Stimulated activated CD4-positive, alpha-beta T cell treated with anti-CD3 and anti-CD28 coated beads, Interleukin-15, amount 100 ng/mL, for 24 hours (primary cell): ENCODE results near the gene MRPL43.
"Not testable (repeated sequence)": the region's sequence is repeated elsewhere in the genome, so short reads cannot be mapped to it uniquely, and the experiment has no call there.

Source experiments
- DNase-seq: peaks from one replicate; pipeline ENCODE4 v3.0.0-alpha.2; 2020

Gene MRPL43

DNA sequence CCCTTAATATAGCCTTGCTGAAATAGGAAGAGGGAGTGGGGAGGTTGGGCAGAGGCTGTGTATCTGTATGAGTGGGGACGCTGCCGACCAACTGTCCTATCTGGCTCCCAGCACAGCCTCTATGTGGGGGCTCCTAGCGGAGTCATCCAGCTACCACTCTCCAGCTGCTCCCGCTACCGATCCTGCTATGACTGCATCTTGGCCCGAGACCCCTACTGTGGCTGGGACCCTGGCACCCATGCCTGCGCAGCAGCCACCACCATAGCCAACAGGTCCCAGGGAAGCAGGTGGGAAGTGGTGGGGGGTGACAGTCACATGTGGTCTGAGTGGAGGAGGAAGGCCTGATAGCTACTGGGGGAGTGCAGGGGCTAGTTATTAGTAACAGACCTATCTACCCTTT lies 6.6 kb downstream of the MRPL43 start:
- DNase-seq = no peak

DNA sequence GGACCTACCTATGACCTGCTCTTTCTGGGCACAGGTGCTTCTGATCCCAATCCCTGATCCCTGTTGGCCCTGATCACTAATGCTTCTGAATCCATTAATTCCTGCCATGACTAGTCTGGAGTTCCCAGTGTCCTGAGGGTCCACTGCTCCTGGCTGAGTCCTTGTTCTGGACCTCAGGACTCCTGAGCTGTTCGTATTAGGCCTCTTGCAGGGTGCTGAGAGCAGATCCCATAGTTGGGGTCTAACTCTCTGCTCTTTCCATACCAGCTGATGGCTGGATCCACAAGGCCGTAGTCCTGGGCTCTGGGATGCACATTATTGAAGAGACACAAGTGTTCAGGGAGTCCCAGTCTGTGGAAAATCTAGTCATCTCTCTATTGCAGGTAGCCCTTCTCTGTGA lies 7.0 kb downstream of the MRPL43 start:
- DNase-seq = no peak

DNA sequence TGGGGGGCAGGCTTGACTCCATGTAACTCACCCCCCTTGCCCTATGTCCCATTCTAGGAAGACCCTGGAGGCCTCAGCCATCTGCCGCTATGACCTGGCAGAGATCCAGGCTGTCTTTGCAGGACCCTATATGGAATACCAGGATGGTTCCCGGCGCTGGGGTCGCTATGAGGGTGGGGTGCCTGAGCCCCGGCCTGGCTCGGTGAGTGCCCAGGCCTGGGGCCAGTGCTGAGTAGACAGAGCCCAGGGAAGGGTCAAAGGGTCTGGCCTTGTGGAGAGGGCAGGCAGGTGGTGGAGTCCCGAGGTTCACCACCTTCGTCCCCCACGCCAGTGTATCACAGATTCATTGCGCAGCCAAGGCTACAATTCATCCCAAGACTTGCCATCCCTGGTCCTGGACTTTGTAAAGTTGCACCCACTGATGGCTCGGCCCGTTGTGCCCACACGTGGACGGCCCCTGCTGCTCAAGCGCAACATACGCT lies 7.5 kb downstream of the MRPL43 start:
- no peak for DNase-seq

DNA sequence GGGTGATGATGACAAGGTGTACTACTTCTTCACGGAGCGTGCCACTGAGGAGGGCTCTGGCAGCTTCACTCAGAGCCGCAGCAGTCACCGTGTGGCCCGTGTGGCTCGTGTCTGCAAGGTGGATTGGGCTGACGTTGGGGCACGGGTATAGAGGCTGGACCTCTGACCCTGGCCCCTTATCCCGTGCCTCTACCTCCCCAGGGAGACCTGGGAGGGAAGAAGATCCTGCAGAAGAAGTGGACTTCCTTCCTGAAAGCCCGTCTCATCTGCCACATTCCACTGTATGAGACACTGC lies 8.4 kb downstream of the MRPL43 start:
- no peak for DNase-seq

DNA sequence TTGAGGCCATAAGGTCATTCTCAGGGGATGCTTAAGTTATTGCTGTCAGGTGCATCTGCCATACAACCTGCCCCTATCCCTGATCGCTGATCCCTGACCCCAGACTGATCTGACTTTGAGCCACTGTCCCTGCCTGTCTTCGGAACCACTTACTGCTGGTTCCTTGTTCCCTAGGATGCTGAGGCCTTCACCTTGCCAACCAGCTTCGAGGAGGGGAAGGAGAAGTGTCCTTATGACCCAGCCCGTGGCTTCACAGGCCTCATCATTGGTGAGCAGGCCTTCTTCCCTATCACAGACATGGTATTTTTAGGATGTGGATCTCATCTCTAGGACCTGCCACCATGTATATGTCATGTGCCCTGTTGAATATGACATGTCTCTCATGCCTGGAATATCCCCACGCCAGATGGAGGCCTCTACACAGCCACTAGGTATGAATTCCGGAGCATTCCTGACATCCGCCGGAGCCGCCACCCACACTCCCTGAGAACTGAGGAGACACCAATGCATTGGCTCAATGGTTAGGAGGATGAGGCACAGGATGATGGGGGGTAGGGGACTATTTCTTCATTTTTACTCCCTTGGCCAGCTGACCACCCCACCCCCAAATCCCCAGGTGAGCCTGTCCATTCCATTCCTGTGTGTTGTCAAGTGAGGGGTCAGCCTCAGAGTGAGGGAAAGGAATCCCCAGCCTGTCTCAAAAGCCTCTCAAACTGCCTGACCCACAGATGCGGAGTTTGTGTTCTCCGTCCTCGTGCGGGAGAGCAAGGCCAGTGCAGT lies 9.0 kb downstream of the MRPL43 start:
- no peak for DNase-seq

DNA sequence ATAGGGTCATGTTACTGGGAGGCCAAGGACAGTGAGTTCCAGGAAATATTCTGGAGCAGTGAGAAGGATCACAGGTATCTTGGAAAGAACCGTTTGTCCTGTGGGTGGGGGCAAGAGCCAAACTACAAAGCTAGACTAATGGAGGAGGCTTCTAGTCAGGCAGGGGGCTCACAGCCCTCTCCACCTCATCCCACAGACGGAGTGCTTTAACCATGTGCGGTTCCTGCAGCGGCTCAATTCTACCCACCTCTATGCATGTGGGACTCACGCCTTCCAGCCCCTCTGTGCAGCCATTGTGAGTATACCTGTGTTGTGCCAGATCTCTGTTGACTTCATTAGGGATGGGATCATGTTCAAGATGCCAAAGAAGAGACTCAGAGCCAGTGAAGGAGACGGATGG lies 9.9 kb downstream of the MRPL43 start:
- DNase-seq = no peak

DNA sequence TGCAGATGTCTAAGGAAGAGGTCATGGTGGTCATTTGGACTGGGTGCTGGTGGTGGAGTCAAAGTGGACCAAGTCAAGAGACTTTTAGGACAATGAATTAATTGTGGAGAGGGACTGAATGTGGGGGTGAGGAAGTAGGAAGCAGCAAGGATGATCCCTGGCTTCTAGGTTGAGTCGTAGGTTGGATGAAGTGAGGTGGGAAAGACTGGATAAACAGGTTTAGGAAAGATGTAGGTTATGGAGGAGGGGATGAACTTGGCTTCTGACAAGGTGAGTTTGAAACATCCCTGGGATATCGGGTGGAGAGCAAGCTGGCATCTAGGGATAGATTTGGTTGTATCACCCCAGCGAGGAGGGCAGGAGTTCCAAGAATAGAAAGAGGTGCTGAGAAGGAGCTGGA lies 10.4 kb downstream of the MRPL43 start:
- DNase-seq = no peak

DNA sequence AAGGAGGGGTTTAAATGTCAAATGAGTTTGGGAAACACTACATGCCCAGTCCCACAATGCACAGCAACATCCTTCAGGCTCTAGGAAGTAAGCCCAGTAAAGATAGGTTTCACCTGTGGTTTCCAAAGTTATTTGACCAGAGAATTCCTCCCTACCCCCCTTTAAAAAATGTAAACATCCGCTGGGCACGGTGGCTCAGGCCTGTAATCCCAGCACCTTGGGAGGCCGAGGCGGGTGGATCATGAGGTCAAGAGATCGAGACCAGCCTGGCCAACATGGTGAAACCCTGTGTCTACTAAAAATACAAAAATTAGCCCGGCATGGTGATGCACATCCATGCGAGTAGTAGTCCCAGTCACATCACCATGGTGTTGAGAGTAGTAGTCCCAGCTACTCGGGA lies 11.9 kb downstream of the MRPL43 start:
- DNase-seq = not testable (repeated sequence)

DNA sequence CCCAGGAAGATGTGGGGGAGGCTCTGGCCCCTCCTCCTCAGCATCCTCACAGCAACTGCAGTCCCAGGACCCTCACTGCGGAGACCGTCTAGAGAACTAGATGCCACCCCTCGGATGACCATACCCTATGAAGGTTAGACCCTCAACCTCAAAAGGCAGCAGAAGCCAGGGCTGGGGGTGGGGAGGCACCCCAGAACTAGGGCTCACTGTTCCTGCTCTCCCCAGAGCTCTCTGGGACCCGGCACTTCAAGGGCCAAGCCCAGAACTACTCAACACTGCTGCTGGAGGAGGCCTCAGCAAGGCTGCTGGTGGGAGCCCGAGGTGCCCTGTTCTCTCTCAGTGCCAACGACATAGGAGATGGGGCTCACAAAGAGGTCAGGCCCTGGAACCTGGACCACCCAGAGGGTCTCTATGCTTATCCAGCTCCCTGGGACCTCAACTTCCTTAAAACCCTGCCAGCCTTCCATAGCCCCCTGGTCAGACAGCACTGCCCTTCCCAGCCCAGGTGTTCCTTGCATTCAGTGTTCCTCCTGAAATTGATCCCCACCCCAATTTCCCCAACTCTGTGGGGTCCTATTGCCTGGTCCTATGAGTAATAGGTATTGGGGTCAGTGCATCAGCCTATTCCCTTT lies 14.3 kb downstream of the MRPL43 start:
- DNase-seq = no peak

DNA sequence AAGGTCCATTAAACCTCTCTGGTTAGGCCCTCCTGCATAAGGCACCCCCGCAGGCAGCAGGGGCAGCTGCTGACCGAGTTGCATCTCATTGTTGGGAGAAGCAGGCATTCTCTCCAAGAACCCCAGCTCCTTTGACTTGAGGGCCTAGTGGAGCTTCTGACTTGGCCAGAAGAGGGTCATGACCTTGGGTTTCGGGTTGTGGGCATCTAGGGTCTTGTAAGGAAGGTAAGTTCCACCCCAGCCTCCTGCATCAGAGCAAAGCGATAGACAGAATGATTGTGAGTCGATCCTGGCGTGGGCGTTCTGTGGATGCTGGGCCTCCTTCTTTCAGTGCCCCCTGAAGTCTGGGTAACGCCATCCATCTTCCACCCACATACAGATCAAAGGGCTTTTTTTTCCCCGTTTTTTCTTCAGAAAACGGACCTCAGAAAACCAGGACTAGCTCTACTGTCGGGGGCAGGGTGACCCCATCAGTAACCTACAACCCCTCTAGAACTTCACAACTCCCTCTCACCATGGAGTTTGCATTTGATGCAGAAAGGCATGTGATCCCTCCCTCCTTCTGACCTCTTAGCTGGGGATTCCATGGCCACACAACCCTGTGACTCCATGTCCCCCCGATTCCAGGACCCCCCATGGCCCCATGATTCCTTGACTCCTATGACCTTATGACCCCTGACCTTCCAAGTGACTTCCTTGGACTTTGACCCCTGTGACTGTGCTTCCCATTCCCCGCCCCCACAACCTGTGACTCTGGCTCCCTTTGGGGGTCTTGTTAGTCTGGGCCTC lies 15.0 kb downstream of the MRPL43 start:
- DNase-seq = no peak

DNA sequence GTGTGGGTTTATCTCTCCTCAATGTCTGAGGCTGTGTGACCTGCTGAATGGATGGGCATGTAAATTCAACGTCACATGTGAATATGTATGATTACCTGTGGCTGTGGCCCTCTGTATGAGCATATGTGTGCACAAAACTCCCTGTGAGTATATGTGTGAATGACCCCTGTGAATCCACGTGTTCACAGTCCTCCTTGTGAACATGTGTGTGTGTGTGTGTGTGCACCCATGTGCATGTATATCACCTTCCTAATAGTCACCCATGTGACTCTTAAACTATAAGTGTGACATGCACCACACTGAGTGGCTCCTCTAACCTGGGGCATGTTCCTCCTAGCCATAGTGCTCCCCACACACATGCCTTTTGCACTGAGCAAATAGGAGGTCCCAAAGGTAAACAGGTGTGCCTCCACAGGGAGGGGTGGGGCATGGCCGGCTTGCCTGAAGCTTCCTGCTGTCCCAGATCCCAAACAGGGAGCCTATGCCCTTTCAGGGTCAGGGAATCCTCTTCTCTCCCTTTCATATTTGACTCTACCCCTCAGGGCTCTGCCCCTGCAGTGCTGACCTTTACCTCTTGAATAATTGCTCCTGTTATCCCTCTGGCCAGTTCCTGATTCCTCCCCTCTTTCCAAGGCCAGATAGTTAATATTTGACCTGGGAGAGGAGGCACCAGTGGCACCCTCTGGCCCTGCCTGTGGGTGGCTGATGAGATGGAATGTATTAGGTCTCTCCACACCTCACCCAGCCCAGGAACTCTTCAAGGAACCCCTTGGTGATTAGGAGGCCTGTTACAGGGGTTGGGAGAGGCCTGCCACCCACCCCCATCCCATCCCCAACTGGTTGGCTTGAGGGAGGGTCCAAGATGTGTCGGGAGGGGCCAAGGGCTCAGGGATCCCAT lies 16.1 kb downstream of the MRPL43 start:
- DNase-seq = no peak

DNA sequence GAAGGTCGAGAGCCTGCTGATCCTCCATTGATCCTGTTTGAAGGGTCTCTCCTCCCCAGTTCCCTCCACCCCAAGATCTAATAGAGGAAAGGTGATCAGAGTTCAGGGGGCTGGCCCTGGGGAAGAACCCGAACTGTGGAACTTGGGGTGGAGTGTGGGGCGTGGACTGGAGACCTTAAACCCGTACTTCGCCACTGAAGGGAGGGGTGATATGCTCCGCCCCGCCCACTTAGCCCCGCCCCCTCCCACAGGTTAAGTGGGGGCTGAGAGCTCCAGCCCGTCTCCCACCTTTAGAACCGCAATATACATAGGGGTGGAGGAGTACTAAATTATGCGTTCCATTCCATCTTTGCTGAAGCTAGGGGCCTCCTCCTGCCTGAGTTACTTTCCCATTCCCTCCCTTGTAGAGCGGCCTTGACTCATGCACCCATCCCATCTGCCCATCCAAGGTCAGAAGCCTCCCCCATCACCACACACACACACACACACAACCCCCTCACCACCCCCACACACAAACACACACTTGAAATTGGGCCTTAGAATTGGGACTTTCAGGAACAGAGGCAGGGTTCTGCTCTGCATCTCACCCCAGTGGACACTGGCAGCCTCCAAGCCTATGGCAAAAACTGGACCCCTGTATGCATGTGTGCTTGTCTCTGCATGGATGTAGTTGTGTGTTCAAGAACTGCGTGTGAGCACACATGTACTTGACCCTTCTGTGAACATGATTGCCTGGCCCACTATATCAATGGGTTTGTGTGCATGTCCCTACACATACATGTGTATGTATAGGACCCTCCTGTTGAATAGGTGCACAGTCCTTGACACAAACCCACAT lies 17.0 kb downstream of the MRPL43 start:
- peak; percentile 26 for DNase-seq

DNA sequence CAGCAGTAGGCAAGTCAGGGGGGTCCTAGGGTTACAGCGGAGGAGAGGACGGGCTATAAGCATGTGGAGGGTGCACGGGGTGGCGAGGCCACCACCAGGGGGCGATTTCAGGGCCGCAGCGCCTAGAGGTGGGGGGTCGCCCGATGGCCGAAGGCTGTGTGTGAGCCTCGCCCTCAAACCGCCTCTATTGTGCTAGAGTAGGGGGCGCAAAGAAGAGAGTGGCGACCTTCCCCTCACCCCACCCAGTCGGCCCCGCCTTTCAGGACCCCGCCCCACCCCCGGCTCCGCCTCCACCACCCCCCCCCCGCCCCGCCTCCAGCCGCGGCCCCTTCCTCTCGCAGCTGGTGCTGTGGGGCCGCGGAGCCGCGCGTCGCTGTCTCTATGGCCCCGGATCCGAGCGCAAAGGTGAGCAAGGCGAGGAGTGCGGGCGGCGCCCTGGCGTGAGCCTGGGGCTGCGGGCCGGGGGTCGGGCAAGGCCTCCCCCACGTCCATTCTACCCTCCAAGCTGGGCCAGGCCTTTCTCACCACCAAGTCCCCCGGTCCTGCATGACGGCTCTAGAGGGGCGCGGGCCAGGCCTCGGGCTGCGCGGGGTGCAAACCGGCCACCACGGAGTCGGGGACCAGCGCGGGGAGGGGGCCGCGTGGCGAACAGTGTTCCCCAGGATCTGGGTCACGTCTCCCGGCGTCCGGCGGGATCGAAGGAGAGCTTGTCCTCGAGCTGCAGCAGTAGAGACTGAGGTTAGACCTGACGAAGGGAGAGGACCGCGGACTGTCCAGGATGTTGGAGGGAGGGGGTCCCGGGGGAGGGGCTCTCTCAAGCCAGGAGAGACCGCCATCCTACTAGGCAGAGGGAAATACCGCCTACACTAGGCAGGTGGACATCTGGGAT lies 17.9 kb downstream of the MRPL43 start, which contains the start of gene SEMA4G:
Gene SEMA4G, plus strand, starts transcription at position 318 of the 889 bp plus-strand sequence. CDS start 3,409 bp downstream, outside the sequence.
- peak; percentile 52 for DNase-seq

DNA sequence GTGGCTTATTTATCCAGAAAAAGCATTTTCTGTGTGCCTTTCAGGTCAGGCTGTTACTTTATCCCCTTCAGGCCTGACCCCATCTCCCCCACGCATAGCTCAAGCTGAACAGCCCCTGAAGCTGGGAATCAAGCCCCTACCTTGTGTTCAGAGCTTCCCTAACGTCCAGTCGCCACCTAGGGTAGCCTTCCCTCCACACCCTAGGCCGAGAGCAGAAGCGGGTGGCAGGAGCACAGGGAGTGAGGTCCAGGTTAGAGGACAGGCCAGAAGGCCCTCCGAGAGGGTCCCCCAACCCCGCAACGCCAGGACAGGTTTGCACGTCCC lies 18.5 kb downstream of the MRPL43 start:
- no peak for DNase-seq

DNA sequence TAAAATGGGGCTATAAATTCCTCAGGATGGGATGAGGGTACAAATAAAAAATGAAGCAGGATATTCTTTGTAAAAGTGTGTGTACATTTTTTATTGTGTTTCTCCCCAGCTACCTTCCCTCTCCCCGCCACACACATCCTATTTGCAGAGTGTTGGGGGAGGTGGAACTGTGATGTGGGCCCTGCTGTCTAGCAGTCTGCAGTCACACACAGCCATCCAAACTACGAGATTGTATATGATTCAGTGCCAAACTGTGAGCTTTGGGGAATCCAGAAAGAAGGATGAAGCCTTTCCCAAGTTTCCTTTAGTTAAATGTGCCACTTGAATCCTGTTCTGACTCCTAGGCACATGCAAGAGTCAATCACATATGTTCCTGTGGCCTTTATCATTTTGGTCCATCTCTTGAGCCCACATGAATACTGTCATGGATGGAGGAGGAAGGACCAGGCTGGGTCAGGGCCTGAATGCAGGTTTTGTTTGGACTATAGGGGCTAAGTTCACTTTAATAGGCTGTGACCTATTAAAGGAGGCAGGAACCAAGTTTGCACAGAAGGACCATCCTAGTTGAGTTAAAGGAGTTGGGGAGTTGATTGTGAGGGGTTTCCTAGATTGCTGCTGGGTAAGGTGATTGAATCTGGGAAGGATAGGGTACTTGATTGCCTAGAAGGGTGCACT lies 19.1 kb downstream of the MRPL43 start:
- no peak for DNase-seq

DNA sequence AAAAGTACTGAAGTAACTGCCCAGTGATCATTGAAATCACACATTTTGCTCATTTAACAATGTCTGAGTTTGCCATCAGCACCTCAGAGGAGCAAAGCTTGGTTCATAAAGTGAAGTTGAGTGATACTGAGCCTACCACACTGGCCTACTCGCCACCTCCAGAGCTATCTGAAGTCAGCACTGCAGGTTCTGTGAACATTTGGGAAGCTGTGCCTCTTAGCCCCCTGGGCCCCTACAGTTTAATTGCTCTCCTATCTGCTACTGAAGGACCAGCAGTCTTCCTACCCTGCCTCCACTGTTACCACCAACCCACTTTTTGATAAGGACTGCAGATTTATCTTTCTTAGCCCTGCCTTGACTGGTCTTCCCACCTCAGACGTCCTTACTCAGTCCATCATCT lies 20.0 kb downstream of the MRPL43 start:
- no peak for DNase-seq

DNA sequence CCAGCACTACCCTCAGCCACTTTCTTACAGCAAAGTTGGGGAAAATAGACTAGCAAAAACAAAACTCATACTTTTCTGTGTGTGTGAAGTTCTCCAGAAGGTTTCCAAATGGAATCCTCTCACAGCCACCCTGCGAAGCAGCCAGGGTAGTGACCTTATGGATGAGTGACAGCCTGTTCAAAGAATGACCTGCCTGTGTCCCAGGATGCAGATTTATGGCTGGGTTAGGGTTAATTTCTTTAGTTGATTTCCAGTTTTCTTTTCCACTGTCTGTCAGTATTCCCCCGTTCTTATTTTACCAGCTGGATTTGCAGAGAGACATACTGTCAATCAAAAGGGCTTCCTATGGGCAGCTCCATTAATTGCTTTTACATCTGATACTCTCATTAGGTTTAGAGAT lies 20.4 kb downstream of the MRPL43 start:
- DNase-seq = no peak

DNA sequence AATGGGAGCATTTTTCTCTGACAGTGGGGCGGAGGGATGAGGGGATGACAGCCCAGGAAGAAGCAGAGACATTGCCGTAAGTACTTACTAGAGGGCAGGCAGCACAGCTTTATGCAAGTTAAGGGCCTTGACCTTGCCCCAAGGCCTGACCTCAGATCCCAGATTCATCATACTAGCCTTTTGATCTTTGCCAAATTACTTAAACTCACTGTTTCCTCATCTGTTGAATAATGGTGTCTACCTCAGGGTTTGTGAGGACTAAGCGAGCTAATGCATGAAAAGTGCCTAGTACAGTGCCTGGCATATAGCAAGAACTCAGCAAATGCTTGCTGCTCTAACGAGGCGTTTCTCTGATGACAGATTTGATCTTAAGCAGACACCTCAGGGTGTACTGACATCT lies 21.5 kb downstream of the MRPL43 start:
- no peak for DNase-seq

DNA sequence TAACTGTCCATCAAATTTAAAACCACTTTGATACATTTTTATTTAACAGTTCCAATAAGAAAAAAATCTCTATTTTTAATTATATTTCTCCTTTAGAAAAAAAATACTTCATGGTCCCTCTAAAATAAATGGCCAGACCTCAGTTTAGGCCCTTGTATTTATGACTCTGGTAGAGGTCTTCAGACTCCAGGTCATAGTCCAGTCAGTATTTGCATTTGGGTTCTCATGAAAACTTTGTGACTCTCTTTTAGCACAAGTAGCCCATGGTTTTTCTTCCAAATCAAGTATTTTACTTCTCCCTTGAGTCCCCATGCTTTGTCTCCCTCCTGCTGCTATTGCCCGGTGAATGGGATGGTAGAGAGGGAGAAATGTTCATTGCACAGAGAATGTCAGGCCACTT lies 23.5 kb downstream of the MRPL43 start:
- no peak for DNase-seq

DNA sequence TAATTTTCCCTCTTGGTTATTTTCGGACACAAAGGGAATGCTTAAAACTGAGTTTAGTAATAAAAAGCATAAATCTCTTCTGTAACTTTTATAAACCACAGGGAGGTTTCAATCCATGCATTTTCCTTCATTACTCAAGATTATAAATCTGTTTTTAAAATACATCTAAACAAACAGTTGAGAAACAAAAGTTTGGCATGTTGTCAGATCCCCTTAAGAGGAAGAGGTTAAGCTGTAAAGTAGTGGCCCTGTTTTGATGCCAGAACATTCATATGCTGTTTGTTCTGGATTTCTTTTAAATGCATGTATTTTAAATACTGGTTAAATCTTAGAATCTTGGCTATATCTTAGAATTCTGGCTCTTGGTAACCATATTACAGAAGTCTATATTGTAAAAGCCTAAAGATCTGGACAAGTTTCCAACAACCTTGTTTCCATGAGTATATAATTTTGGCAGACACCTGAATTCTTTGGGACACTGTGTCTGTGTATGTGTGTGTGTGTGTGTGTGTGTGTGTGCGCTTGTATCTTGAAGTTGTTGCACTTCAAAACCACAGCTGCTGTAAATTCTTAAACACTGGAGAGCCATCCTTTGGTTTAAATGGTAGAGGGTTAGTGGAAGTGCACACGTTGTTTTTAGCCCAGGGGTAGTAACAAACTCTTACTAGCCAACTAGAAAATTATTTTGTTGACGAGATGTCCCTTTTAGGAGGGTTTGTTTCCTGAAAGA lies 24.8 kb downstream of the MRPL43 start:
- no peak for DNase-seq
